ENCODE measurements around the gene CFAP58. TPM values are rescaled to one million over a fixed set of nuclear protein-coding genes. Genes with fewer than 3 reads are reported as not detected.

Gene CFAP58
- total and polyA plus RNA-seq, 2 of the 13 experiments (the other 11 are each of a cell fraction or from before 2014, with no cell fraction given), result 0.03 TPM; not detected in 1

DNA sequence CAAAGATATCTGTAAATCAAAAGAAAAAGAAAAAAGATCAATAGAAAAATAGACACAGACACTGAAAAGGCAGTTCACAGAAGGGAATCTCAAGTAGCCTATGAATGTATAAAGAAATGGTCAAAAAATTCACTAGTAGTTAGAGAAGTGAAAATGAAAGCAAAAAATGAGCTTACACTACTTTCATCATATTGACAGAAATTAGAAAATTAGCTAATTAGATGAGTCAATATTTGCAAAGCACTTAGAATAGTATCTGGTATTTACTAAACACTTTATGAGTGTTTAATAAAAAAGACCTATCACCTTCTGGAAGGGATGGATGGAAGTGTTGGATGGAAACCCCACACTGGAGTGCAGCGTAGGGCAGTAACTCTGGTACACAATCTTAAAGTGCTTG is 1.7 kb upstream of the CFAP58 start (continued):
- TF ChIP-seq HNRNPLL (IDR thresholded peaks at IDR 0.05; ENCODE audit: low read depth, low read length, poor library complexity, severe bottlenecking) (no peak), ZNF7 (CRISPR knock-in tag; IDR thresholded peaks at IDR 0.05) (no peak), CENPT (CRISPR knock-in tag; IDR thresholded peaks at IDR 0.05; ENCODE audit: low read depth) (no peak), ZSCAN9 (CRISPR knock-in tag; IDR thresholded peaks at IDR 0.05; ENCODE audit: borderline replicate concordance) (no peak), CHD4 (IDR thresholded peaks at IDR 0.05; ENCODE audit: borderline replicate concordance, low read length) (no peak), TP53 (CRISPR knock-in tag; conservative IDR thresholded peaks at IDR 0.05) (no peak), ZNF326 (CRISPR knock-in tag; IDR thresholded peaks at IDR 0.05; ENCODE audit: borderline replicate concordance) (no peak), ZNF709 (CRISPR knock-in tag; IDR thresholded peaks at IDR 0.05) (no peak), ZNF747 (CRISPR knock-in tag; IDR thresholded peaks at IDR 0.05; ENCODE audit: borderline replicate concordance) (no peak)

DNA sequence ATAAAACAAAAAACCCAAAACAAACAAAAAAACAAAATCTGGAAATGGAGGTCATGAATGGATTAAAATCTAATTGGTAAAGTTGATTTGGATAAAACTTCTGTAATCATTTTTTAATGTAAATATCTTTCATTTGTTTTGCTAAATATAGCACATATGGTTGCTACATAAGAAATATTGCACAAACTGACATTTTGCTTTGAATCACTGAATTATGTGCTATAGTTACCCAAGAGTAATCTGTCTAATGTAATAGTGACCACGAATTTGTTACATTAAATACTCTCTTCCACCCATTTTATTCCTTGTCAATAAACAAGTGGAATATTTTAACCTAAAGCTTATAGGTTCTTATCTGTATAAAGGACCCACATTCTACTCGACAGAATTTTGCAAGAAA is 6.2 kb downstream of the CFAP58 start:
- H2AFZ ChIP-seq (ENCODE audit: low read length), result no peak overlapping the region
- WGBS (ENCODE audit: low lambda C conversion rate), result 0% methylated on average over 2 of the region's 2 CpGs
- no peaks in the 10 kb centered on the region for H3K4me1 ChIP-seq (ENCODE audit: insufficient read depth, low read length)
- no peak overlapping the region for H3K9ac ChIP-seq (ENCODE audit: insufficient read depth, low read depth, low read length)
- no peak for DNase-seq (ENCODE audit: low spot score)
- peaks cover 0 to 11% of the 10 kb centered on the region in 2 experiments; a peak in 2 of 5 replicates for H3K27me3 ChIP-seq (ENCODE audit: control insufficient read depth in 1 of 2, insufficient read depth in 2 of 2, low read length in 2 of 2)
- no peak overlapping the region for H3K4me2 ChIP-seq (ENCODE audit: low read depth, low read length)
- in situ Hi-C loops (cut with HindIII; ENCODE audit: extremely low pct_ligation_motif_present, low pct_unique_long_range_greater_than_20kb) (loop anchor here (10.0 kb wide), 1 partner anchor 315 kb away; no protein-coding TSS in a partner anchor), intact Hi-C loops (cut with micrococcal nuclease; ENCODE audit: unreplicated experiment) (no loop called here)
- CTCF ChIA-PET (ENCODE audit: low intra/inter-chr PET ratio, low total read pairs), result no interaction called here
- no peak for ATAC-seq
- no peaks in the 10 kb centered on the region for H3K9me3 ChIP-seq (ENCODE audit: low read length)
- H3K36me3 ChIP-seq (replicated peaks in 1 of 2; ENCODE audit: control insufficient read depth in 1 of 2, insufficient read depth in 2 of 2, low read length in 2 of 2), result no peaks in the 10 kb centered on the region
- no TSS peak for BruUV-seq (replicated peaks)
- H3K27ac ChIP-seq (ENCODE audit: extremely low read length, insufficient read depth, low read length), result no peak overlapping the region
- H3K79me2 ChIP-seq (ENCODE audit: insufficient read depth, low read length), result no peaks in the 10 kb centered on the region
- POLR2A ChIA-PET, result no interaction called here
- FAIRE-seq, result no peak
- no peak overlapping the region for H3K4me3 ChIP-seq (replicated peaks in 1 of 3; ENCODE audit: insufficient read depth in 1 of 3, low read depth in 2 of 3, low read length in 3 of 3)
- H4K20me1 ChIP-seq (ENCODE audit: insufficient read depth, low read length), result no peaks in the 10 kb centered on the region
- TF ChIP-seq TAF1 (CRISPR knock-in tag; IDR thresholded peaks at IDR 0.05), result no peak
- TF ChIP-seq, protein P1, sequence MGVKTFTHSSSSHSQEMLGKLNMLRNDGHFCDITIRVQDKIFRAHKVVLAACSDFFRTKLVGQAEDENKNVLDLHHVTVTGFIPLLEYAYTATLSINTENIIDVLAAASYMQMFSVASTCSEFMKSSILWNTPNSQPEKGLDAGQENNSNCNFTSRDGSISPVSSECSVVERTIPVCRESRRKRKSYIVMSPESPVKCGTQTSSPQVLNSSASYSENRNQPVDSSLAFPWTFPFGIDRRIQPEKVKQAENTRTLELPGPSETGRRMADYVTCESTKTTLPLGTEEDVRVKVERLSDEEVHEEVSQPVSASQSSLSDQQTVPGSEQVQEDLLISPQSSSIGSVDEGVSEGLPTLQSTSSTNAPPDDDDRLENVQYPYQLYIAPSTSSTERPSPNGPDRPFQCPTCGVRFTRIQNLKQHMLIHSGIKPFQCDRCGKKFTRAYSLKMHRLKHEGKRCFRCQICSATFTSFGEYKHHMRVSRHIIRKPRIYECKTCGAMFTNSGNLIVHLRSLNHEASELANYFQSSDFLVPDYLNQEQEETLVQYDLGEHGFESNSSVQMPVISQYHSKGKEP (CRISPR knock-in tag; IDR thresholded peaks at IDR 0.05), result no peak
- TF ChIP-seq MBD4 (IDR thresholded peaks at IDR 0.05; ENCODE audit: borderline replicate concordance, low read length), result no peak
- TF ChIP-seq RBAK (CRISPR knock-in tag; IDR thresholded peaks at IDR 0.05), result no peak
- no peak for TF ChIP-seq ZBTB7A (CRISPR knock-in tag; IDR thresholded peaks at IDR 0.05)
- TF ChIP-seq TBX2 (CRISPR knock-in tag; IDR thresholded peaks at IDR 0.05; ENCODE audit: borderline replicate concordance), result no peak
- no peak for TF ChIP-seq NAIF1 (CRISPR knock-in tag; IDR thresholded peaks at IDR 0.05; ENCODE audit: borderline replicate concordance)
- TF ChIP-seq REL (CRISPR knock-in tag; conservative IDR thresholded peaks at IDR 0.05), result no peak
- no peak for TF ChIP-seq ETV5 (CRISPR knock-in tag; IDR thresholded peaks at IDR 0.05; ENCODE audit: borderline replicate concordance)
- no peak for TF ChIP-seq PRPF4 (IDR thresholded peaks at IDR 0.05; ENCODE audit: low read depth, low read length, poor library complexity, severe bottlenecking)
- no peak for TF ChIP-seq CREM (IDR thresholded peaks at IDR 0.05)
- TF ChIP-seq CREM (CRISPR knock-in tag; IDR thresholded peaks at IDR 0.05), result no peak
- no peak for TF ChIP-seq ZHX1 (CRISPR knock-in tag; IDR thresholded peaks at IDR 0.05; ENCODE audit: low read depth)
- TF ChIP-seq ELF4 (CRISPR knock-in tag; IDR thresholded peaks at IDR 0.05; ENCODE audit: borderline replicate concordance), result no peak
